ENCODE data around the gene NDUFB6.

GRCh38 chr9:32525709-32526030 is 47.3 kb downstream of the NDUFB6 start:
- no peak for TF ChIP-seq CTCF (IDR thresholded peaks at IDR 0.05; ENCODE audit: low read depth, low read length)
- no peak for TF ChIP-seq EZH2phosphoT487 (IDR thresholded peaks at IDR 0.05; ENCODE audit: low read depth)

All from OCI-LY3 (cell line).